ENCODE measurements around the gene ZDHHC8.

The ZDHHC8 gene

DNA sequence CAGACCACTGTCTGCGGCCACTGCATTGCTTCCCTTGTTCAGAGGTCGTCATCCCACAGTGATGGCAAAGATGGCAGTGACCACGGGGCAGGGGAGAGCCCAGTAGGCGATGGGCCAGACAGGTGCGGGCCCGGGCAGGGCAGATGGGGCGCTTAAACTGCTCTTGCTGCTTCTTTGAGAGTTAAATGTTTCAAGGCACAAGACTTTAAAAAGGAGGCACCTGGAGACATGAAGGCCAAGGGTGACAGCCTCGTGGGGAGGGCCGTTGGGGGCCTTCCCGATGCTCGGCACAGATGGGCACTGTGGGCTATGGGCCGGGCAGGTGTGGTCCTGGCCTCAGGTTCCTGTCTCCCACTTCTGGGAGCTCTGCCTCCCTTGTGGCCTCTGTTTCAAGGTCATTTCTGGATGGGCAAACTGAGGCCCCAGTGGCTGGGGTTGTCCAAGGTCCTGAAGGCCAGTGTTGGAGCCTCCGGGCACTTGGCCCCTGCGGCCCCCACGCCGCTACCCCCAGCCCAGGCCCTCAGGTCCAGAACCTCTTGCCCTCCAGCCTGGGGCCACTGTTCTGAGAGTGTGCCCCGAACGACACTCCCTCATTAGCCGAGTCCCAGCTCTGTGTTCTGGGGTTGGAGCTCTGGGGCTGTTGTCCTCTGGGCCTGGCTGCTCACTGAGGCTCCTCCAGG lies 36.2 kb downstream of the ZDHHC8 start:
- no peak for DNase-seq

DNA sequence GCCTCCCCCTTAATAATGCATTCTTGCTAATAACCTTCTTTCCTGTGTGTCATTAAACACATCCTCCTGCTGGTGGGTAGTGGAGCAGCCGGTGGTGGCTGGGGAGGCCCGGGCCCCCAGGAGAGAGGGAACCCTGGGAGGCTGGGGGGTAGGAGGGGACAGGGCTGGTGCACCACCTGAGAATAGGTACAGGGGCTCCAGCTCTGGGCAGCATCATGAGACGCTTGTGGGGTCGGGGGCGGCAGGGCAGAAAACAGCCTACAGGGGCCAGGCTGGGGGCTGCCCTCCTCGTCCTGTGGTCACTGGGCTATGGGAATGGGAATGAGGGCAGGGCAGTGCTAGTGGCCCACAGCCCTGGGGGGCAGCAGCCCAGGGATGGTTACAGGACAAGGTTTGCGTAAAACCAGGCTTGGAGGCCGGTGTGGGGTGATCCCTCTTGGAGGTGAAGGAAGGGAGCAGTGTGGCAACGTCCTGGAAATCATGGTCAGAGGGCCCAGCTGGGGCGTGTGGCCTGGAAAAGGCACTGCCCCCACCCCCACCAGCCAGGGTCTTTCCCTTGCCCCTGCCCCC lies 37.7 kb downstream of the ZDHHC8 start:
- DNase-seq: no peak

DNA sequence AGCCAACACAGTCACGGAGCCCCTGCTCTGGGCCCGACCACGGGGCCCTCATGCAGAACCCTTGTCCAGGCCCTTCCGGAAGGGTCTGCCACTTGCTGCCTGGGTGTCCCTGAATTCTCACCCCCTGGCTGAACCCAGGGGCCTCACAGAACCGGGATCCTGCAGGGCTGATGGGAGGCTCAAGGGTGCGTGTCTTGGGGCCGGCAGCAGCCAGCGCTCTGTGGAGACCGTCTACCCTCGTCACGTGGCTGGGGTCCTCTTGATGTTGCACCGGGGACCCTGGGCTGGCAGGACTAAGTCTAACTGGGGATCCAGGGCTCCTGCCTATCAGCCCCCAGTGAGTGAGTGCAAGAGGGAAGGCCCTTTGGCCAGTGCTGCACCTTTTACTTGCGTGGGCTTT lies 38.6 kb downstream of the ZDHHC8 start:
- no peak for DNase-seq

DNA sequence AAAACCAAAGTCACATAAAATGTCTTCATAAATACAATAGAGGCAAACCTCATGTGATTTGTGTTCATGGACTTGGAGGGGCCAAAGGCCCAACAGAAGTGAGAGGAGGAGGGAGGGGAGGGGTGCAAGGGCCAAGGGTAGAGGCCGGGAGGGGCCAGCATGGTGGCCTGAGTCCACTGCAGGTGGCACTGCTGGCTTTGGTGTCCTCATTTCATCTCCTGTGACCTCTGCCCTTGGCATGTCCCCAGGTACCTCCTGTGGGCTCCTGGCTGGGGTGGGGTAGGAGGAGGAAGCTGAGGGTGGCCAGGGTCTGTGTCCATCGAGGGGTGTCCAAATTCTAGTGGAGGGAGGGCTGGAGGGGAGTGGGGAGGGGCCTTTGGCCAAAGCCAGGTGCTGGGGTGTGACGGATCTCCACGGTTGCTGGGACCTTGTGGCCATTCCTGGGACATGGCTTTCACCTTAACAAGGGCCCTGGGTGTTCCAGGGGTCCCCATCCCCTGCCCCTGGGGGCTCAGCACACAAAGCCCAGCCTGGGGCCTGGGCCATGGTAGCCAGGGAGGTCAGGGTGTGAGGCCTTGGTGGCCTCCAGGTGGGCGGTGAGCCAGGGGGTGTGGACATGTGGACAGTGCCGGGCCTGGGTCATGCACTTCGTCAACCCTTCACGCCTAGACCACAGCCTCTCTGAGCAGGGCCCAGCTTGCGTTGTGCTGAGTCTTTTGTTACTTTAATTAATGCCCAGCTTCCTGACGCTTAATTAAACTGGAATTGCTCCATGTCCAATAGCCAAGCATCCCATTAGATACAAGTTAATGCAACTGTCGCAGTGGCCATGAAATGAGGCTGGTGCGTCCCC lies 39.9 kb downstream of the ZDHHC8 start:
- DNase-seq: no peak

DNA sequence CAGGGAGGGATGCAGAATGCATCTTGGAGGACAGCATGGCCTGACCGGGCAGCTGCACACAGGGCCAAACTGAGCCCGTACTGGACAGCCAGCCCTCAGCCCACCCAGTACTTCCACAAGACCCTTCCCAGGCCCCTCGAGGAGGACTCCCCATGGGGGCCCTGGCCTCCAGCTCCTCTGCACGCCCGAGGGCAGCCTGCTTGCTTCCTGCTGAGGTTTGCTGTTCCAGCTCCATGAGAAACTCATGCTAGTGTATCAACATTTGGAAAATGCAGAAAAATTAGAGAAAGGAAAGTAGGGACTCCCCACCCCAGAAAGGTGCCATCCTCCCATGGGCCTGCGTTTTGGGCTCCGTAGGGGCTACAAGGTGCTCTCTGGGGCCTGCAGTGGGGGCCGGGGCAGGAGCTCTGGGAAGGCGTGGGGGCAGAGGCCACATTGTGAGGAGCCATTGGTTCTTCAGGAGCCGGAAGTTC lies 40.6 kb downstream of the ZDHHC8 start:
- no peak for DNase-seq

DNA sequence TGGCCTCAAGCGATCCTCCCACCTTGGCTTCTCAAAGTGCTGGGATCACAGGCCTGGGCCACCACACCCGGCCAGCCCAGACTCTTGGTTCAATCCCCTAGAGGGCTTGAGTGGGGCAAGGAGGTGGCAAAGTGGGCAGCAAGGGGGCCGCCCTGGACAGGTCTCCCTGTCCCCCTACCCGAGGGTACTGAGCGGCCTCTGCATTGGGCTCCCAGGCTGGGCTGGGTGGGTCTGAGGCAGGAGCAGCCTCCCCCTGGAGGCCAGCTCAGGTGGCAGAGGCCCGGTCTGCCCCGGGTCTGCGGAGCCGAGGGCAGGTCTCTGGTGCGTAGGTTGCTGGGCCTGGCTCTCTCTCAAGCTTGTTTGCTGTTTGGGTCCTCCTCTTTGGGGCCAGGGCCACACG lies 41.6 kb downstream of the ZDHHC8 start:
- DNase-seq: no peak

DNA sequence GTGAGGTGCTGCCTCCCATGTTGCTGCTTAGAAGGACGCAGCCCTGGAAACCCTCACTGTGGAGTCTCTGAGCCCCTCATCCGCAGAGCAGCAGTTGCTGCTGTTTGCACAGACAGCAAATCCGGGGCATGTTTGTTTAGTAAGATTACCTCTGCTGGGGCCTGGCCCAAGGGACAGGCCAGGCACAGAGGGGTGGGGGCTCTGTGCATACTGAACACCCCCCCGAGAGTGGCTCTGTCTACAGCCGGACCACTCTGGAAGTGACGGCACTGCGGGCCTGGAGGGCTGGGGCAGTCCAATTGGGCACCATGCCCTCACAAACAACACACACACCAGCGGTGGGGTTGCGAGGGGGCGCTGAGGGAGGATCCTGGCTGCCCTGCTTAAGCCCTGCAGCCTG lies 42.2 kb downstream of the ZDHHC8 start:
- no peak for DNase-seq

DNA sequence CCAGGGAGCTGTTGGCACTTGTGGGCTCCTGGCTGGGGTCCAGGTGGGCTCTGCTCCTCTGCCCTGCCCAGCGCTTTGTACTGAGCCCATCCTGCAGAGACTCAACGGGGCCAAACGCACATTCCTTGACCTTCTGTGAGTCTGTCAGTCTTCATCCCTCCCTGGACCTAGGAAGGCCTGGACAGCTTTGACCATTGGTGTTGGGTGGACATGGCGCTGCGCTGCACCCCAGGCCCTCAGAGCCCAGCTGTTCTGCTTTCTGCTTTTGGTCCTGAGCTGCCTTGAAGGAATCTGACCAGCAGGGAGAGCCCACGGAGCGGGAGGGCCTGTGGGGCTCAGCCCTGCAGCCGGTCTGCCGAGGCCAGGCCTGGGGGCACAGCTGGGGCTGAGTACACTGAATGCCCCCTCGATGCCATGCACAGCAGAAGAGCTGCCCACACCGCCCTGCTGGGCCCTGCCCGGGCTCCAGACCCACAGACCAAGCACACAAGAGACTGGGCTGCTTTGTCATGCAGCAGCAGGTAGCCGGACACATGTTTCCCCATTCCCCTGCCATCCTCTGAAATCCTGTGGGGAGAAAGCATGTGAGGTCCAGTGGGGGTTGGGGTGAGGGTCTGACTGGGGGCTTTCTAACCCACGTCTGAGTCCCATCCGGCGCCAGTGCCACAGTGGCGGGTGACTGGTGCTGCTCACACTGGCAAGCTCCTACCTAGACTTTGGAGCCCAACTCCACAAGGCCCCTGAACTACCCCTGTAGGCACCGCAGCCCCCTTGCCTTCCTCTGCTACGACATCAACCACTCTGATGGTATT lies 43.4 kb downstream of the ZDHHC8 start:
- no peak for DNase-seq

DNA sequence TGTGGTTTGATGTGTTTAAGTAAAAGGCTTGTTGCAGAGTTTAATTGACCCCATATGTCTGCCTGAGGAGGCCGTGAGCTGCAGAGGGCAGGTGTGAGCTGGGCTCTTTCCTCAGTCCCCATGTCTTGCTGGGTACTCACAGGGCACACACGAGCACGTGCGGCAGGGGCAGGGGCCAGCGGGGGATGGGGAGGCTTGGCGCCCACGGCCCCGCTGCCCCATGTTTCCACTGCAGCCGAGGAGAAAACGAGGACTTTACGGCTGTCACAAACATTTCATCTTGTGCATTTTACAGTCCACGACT lies 43.9 kb downstream of the ZDHHC8 start:
- DNase-seq: no peak

DNA sequence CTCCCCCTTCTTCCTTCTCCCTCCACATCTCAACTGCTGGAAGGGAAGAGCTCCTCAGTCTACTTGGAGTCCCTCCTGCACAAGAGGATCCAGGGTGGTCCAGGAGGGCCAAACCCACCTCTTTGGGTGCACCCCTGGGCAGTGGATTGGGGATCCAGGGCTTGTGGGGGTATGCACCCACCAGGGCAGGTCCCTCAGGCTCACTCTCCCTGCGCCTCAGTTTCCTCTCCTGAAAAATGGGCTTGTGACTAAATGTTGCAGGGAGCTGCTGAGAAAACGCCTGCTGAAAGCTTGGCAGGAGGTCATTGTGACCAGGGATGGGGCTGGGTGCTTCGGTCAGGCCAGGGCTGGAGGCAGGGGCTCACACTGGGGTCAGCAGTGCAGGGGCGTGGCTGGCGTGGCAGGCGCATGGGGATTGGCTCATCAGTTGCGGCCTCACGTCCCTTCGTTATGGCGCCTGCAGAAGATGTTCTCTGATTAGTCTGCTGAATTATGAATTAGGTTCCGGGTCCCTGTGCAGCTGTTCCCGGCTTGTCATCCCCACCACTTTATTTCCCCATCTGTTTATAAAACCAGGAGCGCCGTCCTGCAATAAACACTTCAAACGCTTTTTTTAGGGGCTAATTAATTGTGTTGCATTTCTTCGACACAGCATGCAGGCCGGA lies 44.9 kb downstream of the ZDHHC8 start:
- DNase-seq: no peak

DNA sequence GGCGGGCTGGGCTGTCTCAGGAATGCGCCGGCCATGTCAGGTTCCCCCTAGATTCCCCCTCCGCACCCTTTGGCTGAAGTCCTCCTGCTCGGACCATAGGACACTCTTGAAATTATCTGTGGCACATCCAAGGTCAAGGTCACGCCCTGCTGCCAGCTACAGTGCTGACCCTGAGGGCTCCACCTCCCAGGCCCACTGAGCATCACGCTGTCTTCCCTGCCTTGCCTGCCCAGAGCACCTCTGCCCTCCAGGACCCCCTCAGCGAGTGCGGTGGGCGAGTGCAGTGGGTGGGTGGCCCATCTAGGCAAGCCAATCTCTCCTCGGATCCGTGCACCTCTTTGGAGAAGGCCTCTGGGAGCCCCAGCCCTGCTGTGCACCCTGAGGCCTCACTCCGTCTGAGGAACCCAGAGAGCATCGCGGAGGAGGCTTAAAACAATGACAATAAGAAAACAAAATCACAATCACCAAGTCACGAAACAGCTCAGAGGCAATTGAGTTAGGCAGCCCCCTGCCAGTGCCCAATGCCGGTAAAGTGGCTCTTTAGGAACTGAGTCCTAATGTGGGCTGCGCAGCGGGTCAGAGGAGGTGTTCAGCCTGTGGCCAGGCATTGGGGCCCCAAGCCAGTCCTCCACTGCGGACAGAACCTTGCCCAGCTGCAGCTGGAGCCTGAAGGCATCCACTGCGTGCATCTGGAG lies 45.8 kb downstream of the ZDHHC8 start:
- no peak for DNase-seq

DNA sequence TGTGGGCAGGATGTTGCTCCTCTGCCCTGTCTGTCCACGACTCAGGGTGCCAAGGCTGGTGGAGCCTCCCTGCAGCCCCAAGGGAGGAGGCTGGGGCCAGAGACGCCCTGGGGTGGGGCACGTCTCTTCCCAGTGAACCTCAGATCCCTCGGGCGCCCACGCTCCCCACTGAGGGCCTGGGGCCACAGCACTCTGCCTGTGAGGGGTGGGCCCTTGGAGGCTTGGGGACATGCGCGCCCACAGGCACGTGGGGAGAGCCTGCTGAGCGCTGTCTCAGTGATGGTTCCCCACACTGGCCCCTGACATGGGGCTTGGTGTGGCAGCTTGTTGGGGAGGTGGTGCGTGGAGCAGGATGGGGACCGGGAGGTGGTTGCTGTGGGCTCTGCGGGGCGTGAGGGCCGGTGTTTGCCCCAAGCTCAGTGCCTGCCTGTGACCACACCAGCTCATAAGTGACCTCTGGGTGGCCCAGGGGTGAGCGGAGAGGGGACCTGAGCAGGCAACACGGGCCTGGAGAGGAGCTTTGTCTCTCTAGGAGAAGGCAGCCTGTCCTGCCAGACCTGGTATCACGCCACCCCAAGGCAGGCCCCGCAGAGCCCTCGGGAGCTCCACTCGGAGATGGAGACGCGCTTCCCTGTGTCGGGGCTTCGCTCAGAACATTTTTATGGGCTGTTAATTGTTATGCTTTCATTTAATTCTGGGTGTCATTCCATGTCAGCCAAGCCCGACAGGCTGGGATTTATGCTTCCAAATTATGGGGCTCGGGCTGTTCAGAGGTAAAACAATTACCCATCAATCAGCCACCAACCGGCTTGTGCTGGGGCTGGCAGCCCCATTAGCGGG lies 46.7 kb downstream of the ZDHHC8 start:
- DNase-seq: no peak

DNA sequence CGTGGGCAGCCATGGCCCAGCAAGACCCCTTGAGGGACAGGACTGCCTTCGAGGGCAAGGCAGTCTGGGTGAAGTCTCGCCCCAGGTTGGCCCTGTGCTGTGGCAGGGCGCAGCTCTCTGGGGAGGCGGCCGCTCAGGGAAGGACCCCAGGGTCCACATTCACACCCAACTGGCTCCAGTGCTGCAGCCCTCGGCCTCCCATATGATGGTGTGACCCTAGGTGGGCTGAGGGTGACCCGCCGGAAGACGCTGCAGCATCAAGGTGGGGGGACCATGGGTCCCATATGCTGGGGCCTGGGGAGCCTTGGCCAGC lies 47.3 kb downstream of the ZDHHC8 start:
- no peak for DNase-seq

DNA sequence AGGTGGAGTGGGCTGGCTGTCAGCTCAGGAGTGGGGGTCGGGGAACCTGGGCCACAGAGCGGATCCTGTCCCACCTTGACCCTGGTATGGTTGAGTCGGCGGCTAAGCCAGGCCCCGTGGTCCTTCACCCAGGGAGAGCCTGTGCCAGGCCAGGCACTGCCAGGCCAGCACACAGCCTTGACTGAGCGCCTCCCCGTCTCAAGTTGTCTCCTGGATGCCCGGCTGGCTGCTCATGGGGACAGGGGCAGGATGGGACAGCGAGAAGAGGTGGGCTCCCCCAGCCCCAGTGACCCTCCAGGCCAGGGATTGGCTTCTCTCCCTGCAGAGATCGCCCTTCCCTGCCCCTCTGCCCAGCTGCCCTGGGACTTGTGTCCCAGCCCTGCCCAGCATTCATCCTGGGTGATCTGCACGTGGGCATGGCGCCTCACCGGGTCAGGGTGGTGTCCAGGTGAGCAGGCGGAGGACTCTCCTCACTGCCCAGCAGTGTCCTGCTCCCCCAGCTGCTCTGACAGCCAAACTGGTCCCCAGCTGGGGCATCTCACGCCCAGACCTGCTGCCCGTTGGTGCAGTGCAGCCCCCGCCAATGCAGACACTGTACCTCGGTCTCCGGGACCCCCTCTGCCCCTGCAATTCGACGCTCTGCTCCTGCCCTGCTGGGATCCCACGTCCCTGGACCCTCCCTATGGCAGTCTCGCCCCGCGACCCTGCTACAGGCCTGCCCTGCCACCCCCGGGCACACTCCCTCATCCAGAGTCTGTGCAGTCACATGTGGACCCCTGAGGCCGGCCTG lies 48.0 kb downstream of the ZDHHC8 start:
- DNase-seq: no peak

DNA sequence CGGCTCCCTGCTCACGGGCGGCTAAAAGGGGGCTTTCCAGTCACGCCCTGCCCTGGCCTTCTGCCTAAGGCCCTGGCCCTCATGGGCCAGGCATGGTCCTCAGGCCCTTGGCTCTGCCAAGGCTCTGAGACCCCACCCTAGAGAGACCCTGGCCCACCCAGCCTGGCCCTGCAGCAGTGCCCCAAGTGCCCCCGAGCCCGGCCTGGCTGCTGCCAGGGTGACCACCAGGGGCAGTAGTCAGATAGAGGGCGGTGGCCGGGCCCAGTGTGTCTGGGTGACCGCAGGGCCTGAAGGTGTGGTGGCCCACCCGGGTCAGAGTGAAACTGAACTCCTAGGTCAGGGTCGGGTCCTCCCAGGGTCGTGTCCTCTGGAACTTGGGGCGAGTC lies 48.6 kb downstream of the ZDHHC8 start:
- DNase-seq: no peak

DNA sequence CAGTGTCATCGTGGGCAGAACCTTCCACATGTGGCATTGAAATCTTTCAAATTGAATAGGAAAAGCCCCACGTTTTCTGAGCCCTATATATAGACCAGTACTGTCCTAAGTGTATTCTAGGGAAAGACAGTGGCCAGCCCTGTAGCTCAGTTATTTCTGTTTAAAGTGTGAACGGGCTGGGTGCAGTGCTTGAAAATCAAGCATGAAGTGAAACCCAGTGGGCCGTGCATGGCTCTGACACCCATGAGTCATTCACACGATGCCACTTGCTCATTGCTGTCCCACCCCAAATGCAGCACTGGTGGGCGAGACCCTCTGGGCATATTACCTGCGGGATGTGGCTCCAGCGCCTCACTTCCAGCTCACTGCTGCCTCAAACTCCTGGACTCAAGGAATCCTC lies 49.0 kb downstream of the ZDHHC8 start:
- no peak for DNase-seq

DNA sequence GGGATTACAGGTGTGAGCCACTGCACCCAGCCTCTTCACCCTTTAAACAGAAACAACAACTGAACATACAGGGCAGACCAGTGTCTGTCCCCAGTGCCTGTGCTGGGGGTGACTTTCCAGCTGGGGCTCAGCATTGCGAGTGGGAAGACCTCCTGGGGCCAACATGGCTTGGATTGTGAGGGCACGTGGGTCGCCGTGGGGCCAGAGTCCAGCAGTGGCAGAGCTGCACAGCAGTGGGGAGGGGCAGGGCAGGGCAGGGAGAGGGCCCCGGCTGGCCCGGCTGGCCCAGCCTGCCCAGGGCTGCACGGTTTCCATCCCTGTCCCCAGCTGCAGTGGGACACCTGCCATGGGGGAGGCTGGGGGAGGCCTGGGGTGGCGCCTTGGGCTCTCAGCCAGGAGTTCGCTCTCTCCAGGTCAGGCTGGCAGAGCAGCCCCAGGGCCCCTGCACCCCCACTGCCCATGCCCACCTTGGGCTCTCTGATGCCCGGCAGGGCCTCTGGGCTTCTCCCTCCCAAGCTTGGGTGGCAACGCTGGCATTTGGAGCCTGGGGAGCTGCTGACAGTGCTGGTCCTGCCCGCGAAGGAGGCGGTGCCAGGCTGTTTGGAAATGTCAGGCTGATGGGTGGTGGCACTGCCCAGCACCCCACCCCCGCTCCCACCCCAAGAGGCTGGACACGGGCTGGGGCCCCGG lies 49.7 kb downstream of the ZDHHC8 start:
- DNase-seq: no peak

DNA sequence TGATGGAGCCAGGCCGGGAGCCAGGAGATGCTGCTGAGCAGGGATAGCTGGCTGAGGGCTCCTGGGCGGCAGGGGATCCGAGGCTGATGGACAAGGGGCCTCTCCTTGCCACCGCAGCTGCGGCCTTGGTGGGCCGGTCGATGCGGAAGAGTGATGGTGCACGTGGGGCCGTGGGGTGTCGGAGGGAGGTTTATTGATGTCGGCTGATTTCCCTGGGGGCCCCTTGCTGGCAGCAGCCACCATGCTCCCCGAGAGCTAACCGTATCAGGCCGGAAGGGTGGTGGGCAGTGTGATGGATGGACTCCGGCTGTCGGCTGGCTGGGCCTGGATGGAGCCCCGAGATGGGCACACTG lies 50.3 kb downstream of the ZDHHC8 start:
- no peak for DNase-seq

DNA sequence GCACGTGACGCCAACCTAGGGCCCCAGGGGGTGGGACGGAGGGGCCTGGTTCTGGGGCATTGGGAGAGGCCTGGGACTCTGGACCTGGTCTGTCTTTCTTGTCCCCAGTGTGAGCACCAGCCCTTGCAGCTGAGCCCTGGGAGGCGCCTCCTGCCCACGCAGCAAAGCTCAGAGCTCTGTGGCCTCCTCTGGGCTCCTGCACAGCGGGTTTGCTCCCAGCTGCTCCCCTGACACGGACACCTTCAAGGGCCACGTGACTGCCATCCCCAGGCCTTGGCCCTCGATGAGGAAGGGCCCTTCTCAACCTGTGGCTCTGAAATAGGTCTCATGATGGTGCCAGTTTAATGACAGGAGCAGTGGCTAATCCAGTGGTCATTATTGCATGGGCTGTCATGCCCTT lies 50.8 kb downstream of the ZDHHC8 start:
- DNase-seq: no peak

DNA sequence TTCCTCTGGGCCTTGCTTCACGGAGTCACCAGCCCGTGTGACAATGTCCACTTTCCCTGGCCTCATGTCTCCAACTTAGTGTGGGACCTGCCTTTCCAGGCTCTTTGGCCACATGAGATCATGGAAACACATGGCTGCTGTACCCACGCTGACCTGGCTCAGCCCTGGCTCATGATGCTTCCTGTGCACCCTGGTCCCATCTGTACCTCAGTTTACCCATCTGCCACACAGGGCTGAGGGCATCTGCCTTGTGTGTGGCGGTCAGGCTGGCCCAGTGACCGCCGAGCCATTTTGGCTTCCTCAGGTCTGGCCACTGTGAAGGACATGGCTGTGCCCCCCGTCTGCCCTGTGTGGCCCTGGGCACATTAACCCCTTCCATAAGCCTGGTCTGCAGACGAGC lies 51.5 kb downstream of the ZDHHC8 start:
- no peak for DNase-seq
